Progenitor cell of endocrine pancreas (in vitro differentiated cells): ENCODE results near the gene SLC6A6. TPM values are rescaled to one million over a fixed set of nuclear protein-coding genes. Genes with fewer than 3 reads are reported as not detected.
A peak's percentile ranks its signal among the peaks of the same experiment; 100 is the strongest.

Source experiments
- DNase-seq: peaks from one replicate; pipeline ENCODE4 v3.0.0; 2021; ENCODE audit warnings: low spot score; ENCODE audit not compliant: unreplicated experiment
- H3K27ac Mint-ChIP-seq: 2 replicates; pipeline ENCODE4 v1.8.0; 2021; ENCODE audit warnings: mild to moderate bottlenecking, moderate library complexity, mixed read lengths
- H3K27me3 Mint-ChIP-seq: 2 replicates; pipeline ENCODE4 v1.8.0; 2021; ENCODE audit warnings: mixed read lengths
- H3K36me3 Mint-ChIP-seq: 2 replicates; pipeline ENCODE4 v1.8.0; 2022; ENCODE audit warnings: mixed read lengths; ENCODE audit not compliant: insufficient read depth
- H3K4me1 Mint-ChIP-seq: 2 replicates; pipeline ENCODE4 v1.8.0; 2021; ENCODE audit warnings: low read depth, mixed read lengths
- H3K4me3 Mint-ChIP-seq: 2 replicates; pipeline ENCODE4 v1.8.0; 2021; ENCODE audit warnings: low read depth, mild to moderate bottlenecking, moderate library complexity, mixed read lengths
- H3K9me3 Mint-ChIP-seq: 2 replicates; pipeline ENCODE4 v1.8.0; 2021; ENCODE audit warnings: low read depth, mixed read lengths
- total RNA-seq: library from RNA; stranded (reverse); gene quantifications from 2 replicates; pipeline ENCODE4 v1.2.1, GENCODE V29; 2021
- TF ChIP-seq, protein P1 (sequence below): fragments of 200-600 bp; sonication (generic); IDR thresholded peaks from one replicate; pipeline ENCODE4 v1.5.0; 2021; ENCODE audit warnings: antibody characterized with exemption, mild to moderate bottlenecking; ENCODE audit not compliant: unreplicated experiment

SLC6A6 gene
- total RNA-seq, 1 donor from 2014 or later, result 23.8 TPM

DNA sequence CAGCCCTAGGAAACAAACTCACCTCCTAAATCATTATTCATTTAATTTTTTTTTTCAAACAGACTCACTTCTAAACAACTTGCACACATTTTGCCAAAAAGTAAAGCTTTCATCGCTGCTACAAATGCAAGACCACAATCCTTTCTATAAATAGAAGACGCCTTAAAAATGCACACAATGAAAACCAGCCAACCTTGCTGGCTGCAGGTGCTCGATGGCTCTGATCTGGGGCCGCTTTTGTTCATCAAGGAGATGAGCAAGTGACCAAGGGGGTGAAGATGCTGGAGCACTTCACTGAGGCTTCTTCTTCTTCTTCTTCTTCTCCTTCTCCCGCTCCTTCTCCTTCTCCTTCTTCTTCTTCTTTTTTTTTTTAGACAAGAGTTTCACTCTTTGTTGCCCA is 12.7 kb upstream of the SLC6A6 start:
- no peak overlapping the region for H3K27ac Mint-ChIP-seq
- peaks cover 16% of the 10 kb centered on the region for H3K27me3 Mint-ChIP-seq
- DNase-seq, result no peak
- no peaks in the 10 kb centered on the region for H3K9me3 Mint-ChIP-seq
- H3K4me1 Mint-ChIP-seq, result no peaks in the 10 kb centered on the region
- TF ChIP-seq, protein P1, sequence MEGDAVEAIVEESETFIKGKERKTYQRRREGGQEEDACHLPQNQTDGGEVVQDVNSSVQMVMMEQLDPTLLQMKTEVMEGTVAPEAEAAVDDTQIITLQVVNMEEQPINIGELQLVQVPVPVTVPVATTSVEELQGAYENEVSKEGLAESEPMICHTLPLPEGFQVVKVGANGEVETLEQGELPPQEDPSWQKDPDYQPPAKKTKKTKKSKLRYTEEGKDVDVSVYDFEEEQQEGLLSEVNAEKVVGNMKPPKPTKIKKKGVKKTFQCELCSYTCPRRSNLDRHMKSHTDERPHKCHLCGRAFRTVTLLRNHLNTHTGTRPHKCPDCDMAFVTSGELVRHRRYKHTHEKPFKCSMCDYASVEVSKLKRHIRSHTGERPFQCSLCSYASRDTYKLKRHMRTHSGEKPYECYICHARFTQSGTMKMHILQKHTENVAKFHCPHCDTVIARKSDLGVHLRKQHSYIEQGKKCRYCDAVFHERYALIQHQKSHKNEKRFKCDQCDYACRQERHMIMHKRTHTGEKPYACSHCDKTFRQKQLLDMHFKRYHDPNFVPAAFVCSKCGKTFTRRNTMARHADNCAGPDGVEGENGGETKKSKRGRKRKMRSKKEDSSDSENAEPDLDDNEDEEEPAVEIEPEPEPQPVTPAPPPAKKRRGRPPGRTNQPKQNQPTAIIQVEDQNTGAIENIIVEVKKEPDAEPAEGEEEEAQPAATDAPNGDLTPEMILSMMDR, result no peak
- no peak overlapping the region for H3K4me3 Mint-ChIP-seq
- no peaks in the 10 kb centered on the region for H3K36me3 Mint-ChIP-seq

DNA sequence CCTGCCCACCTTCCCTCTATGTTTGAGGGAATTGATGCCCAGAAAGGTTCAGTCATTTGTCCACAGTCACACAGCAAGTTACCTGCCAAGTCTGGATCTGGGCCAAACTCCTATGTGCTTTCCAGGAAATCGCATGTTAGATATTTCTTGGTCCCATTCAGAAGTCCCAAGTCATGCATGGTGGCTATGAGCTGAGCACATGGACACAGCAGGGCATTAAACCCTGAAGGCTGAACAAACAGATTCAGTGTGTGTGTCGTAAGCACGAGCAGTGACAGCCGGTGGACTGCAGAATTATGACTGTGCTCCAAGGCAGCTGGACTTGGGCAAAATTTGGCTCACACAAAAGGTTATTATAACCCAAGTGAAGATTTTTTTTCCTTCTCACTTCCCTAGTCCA is 11.4 kb upstream of the SLC6A6 start:
- Mint-ChIP-seq H3K27me3 (peaks cover 7% of the 10 kb centered on the region), H3K4me1 (no peaks in the 10 kb centered on the region), H3K27ac (no peak overlapping the region), H3K36me3 (no peaks in the 10 kb centered on the region), H3K4me3 (no peak overlapping the region), H3K9me3 (no peaks in the 10 kb centered on the region)
- TF ChIP-seq, protein P1, result no peak
- no peak for DNase-seq

DNA sequence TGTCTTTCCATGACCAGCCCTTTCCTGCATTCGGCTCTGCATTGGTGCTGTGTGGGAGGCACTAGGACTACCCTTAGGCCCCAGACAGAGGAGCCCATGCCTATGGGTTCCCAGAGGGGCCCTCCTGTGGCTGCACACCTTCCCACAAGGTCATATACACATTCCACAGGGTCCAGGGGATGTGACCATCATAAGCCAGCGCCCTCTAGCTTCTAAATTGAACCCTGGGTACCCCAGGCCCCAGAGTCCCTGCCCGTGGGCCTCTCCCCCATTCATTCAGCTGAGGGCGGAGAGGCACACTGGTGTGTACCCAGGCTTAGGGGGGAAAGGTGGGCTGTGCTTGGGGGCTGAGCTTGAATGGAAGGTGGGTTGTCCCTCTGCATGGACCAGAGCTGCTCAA is 10.2 kb upstream of the SLC6A6 start:
- Mint-ChIP-seq H3K4me1 (no peaks in the 10 kb centered on the region), H3K4me3 (no peak overlapping the region), H3K36me3 (no peaks in the 10 kb centered on the region), H3K27ac (no peak overlapping the region), H3K27me3 (peaks cover 5% of the 10 kb centered on the region), H3K9me3 (no peaks in the 10 kb centered on the region)
- no peak for DNase-seq
- TF ChIP-seq, protein P1, result no peak

DNA sequence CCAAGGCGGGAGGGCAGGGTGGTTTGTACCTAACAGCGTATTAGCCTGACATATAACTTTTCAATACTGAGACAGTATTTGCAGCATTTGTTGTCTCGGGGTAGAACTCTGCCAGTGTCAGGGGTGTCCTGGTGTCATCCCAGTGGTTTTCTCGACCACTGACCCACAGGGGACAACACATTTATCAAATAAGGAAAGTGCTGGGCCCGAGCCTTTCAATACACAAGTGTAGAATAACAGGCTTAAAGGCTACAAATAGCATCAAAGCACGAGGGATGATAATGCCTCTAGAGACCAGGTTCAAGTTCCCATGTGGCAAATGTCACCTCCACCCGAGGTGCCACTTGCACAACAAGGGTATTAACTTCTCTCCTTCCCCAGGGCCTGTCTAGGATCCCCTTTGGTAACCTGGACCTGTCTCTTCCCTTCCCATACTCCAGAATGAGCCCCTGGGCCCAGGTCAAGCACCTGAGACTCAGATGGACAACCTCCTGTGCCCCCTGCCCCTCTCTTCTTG is 9.5 kb upstream of the SLC6A6 start:
- peak overlapping the region; percentile 55 for H3K27ac Mint-ChIP-seq
- TF ChIP-seq, protein P1, result no peak
- no peaks in the 10 kb centered on the region for H3K4me1 Mint-ChIP-seq
- no peaks in the 10 kb centered on the region for H3K36me3 Mint-ChIP-seq
- H3K4me3 Mint-ChIP-seq, result no peak overlapping the region
- no peak for DNase-seq
- peaks cover 8% of the 10 kb centered on the region for H3K27me3 Mint-ChIP-seq
- H3K9me3 Mint-ChIP-seq, result no peaks in the 10 kb centered on the region

DNA sequence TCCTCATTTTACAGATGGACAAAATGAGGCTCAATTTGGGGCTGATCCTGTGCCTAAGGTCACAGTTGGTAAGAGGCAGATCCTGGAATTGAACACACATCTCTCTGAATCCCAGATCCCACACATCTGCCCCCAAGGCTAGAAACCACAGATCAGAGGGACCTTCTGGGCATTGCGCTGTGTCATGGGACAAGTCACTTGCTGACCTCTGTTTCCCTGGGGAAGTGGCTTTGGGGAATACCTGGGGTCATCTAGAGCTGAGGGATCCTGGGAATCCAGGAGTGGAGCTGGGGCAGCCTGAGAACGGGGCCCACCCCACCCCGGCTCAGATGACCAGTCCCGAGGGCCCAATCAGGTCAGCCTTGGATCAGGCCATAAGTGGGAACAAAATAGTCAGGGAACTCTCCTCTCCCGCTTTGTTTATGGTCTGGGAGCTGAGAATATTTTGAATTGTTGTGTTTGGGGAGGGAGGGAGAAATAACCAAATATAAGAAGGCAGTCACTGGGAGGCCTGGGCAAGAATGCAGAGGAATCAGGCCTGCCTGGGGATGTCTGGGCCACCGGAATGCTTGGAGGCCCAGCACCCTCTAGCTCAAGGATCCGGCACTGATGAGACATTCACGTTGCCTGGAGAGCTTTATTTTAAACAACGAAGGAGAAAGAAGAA is 8.8 kb upstream of the SLC6A6 start:
- Mint-ChIP-seq H3K27me3 (peaks cover 8% of the 10 kb centered on the region), H3K36me3 (no peaks in the 10 kb centered on the region), H3K9me3 (no peaks in the 10 kb centered on the region), H3K27ac (peak overlapping the region; percentile 55), H3K4me3 (no peak overlapping the region), H3K4me1 (no peaks in the 10 kb centered on the region)
- DNase-seq, result no peak
- TF ChIP-seq, protein P1, result no peak
